Psoas muscle (tissue), 8 donors: ENCODE data around the gene KRAS. TPM values are rescaled to one million over a fixed set of nuclear protein-coding genes. Genes with fewer than 3 reads are reported as not detected.
A peak's percentile ranks its signal among the peaks of the same experiment; 100 is the strongest.

ENCODE experiments used
- ATAC-seq, 4 donors: fragments of 200-7000 bp; cut with Tn5 transposase; one replicate each; pipeline ENCODE4 v1.9.1; 2020; ENCODE audit warnings: moderate library complexity in 3 of 4, mild to moderate bottlenecking in 2 of 4
- DNase-seq, 2 donors: peaks; one replicate each; pipeline ENCODE4 v3.0.0-alpha.2; 2020
- H3K27ac ChIP-seq: fragments of 200-600 bp; one replicate; pipeline ENCODE4 v1.8.0; 2022
- H3K27me3 ChIP-seq, 3 donors: fragments of 200-600 bp in 1 of 3; one replicate each; pipeline versions ENCODE4 v1.6.1 to v1.8.0; 2013 to 2022; ENCODE audit warnings: low read length in 2 of 3, mild to moderate bottlenecking in 2 of 3, moderate library complexity in 1 of 3; ENCODE audit not compliant: insufficient read depth in 3 of 3
- H3K36me3 ChIP-seq, 2 donors: fragments of 200-600 bp in 1 of 2; one replicate each; pipeline versions ENCODE4 v1.6.1 to v1.8.0; 2013 to 2022; ENCODE audit warnings: low read depth in 1 of 2, mild to moderate bottlenecking in 1 of 2, moderate library complexity in 1 of 2; ENCODE audit not compliant: insufficient read depth in 1 of 2
- H3K4me1 ChIP-seq: fragments of 200-600 bp; one replicate; pipeline ENCODE4 v1.8.0; 2022
- H3K4me3 ChIP-seq: fragments of 200-600 bp; one replicate; pipeline ENCODE4 v1.8.0; 2022; ENCODE audit warnings: mild to moderate bottlenecking
- H3K9me3 ChIP-seq: fragments of 200-600 bp; one replicate; pipeline ENCODE4 v1.8.0; 2022
- WGBS, 3 donors: extraction: QIAGEN DNeasy Blood & Tissue Kit; methylation state at CpG; one replicate each; pipeline versions ENCODE4 v1.1.6 to v1.1.7; 2013; 5-methylcytosine and 5-hydroxymethylcytosine counted together
- intact Hi-C, 2 donors: fragments of 100-400 bp; cut with DNase I; formaldehyde crosslinking; loops; one replicate each; pipeline versions ENCODE4 v1.11.0 to v1.14.2; 2022
- polyA plus RNA-seq, 3 donors: library from polyadenylated mRNA; stranded (reverse); fragments of 200-250 nt; gene quantifications; one replicate each; pipeline ENCODE4 v1.2.3, GENCODE V29; 2013
- total RNA-seq, 4 donors: library from RNA; stranded (reverse); fragmentation: NEBNext Ultra II Directional in 2 of 4; extraction: Animal tissue kit (Norgen Biotek cat#: 25700) in 2 of 4; gene quantifications; one replicate each; pipeline versions ENCODE4 v1.2.1 to v1.2.4, GENCODE V29; 2021 to 2023
- TF ChIP-seq, protein P1 (sequence below): fragments of 200-600 bp; IDR thresholded peaks from one replicate; pipeline ENCODE4 v1.8.0; 2022; ENCODE audit warnings: antibody characterized with exemption
- donor health status: healthy with polysubstance abuse.
- donor health status: DM: no; HTN: no; CAD: no; lungs with moderate emphysema.
- donor health status: Bipolar disorder and iron deficiency.
- donor health status: healthy.
- donor health status: DM: yes; HTN: yes; CAD: no.
- donor health status: DM: no; HTN: no; CAD: no.
- donor health status: DM: no; HTN: no; CAD: no.
- donor health status: DM: yes; HTN: yes; CAD: no.

The KRAS gene
- total and polyA plus RNA-seq, 7 donors, result 5.2 to 18.0 (median 12.3) TPM

DNA sequence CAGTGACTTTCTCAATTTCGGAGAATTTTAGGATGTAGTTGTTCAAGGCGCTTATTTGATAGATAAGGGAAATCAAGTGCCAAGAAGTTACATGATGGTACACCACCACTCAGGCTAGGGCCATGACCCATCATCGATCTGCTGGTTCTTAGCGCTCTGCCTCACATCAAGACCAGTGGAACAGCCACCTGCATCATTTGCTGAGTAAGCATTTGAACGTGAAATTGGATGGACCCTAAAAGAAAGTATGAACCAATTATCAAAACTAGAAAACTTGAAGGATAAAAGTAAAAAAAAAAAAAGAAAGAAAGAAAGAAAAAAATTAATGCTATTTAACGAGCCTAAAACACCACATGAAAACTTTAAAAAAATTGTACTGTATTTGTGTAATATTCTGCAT, 27.5 kb upstream of the KRAS start:
- intact Hi-C loops, result no loop called here
- 90 to 91% (median 90%) methylated on average over 6 of the region's 6 CpGs for WGBS, 3 donors
- ATAC-seq, result no peak

DNA sequence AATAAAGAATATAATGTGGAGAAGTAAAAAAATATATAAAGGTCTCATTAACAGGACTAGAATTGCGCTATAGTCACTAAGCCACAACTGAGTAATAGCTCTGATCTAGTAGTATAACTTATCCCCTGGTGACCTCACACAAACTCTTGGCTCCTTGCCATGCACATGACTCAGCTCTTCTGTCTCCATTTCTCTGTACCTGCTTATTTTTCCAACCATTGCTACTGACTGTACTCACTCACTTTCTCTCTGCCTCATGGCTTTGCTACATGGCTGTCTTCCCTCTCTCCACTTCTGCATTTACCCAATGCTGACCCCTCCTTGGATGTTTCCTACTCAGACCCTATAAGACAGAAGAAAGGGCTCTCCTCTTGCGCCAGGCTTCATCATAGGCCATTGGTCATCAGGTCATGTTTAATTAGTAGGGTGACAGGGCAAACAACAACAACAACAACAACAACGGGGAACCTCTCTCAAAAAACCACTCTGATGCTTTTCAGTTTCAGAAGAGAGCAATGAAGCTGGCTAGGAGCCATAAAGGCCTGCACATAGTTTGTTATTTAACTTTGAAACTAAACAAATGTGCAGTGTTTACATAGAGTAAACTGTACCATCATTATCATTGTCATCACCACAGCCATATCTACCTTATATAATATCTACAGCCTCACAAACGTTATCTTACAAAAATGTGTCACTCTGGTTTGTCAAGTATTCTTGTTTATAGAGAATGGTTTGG, 25.6 kb upstream of the KRAS start:
- H3K9me3 ChIP-seq, result no peaks in the 10 kb centered on the region
- DNase-seq, result no peak
- no peak overlapping the region for H3K4me3 ChIP-seq
- ATAC-seq, result peak in 3 of 4 donors; percentile 42 to 65 (median 53)
- no peaks in the 10 kb centered on the region for H3K36me3 ChIP-seq
- H3K27ac ChIP-seq, result no peak overlapping the region
- WGBS, 3 donors, result 92 to 94% (median 93%) methylated on average over 4 of the region's 4 CpGs
- TF ChIP-seq, protein P1, sequence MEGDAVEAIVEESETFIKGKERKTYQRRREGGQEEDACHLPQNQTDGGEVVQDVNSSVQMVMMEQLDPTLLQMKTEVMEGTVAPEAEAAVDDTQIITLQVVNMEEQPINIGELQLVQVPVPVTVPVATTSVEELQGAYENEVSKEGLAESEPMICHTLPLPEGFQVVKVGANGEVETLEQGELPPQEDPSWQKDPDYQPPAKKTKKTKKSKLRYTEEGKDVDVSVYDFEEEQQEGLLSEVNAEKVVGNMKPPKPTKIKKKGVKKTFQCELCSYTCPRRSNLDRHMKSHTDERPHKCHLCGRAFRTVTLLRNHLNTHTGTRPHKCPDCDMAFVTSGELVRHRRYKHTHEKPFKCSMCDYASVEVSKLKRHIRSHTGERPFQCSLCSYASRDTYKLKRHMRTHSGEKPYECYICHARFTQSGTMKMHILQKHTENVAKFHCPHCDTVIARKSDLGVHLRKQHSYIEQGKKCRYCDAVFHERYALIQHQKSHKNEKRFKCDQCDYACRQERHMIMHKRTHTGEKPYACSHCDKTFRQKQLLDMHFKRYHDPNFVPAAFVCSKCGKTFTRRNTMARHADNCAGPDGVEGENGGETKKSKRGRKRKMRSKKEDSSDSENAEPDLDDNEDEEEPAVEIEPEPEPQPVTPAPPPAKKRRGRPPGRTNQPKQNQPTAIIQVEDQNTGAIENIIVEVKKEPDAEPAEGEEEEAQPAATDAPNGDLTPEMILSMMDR, result no peak
- intact Hi-C loops, result no loop called here
- no peaks in the 10 kb centered on the region for H3K27me3 ChIP-seq
- H3K4me1 ChIP-seq, result no peaks in the 10 kb centered on the region

More for the DNA sequence above, 27.5 kb upstream of the KRAS start:
- TF ChIP-seq, protein P1, result no peak
- no peaks in the 10 kb centered on the region for H3K4me1 ChIP-seq
- H3K27ac ChIP-seq, result no peak overlapping the region
- H3K36me3 ChIP-seq, result no peaks in the 10 kb centered on the region
- no peaks in the 10 kb centered on the region for H3K27me3 ChIP-seq
- H3K9me3 ChIP-seq, result no peaks in the 10 kb centered on the region
- H3K4me3 ChIP-seq, result no peak overlapping the region
- no peak for DNase-seq

DNA sequence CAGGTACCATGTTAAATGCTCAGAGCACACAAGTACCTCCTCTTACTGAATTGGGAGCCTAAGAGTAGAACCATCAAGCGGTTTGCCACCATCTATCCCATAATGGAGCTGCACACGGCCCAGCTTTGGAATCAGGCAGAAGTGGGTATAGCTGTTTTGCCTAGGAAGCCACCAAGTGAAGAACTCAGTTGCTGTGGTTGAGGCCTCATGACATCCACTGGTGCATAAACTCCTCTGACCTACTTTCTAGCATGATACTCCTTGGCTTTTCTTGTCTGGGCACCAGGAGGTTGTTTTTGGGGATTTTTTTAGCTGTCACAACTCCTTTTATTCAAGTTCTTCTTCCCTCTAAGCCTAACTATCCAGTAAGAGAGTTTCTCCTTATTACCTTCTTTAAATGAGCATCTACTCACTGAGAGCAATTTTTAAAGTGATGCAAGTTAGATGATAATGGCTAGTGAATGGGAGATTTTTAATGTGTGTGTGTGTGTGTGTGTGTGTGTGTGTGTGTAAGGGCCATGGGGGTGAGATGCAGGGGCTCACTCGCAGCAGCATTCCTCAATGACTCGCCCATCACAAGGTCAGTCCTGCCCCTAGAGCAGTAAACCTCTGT, 20.9 kb upstream of the KRAS start:
- DNase-seq (no peak), ATAC-seq (no peak)
- intact Hi-C loops, result no loop called here
- Histone ChIP-seq H3K4me3 (no peak overlapping the region), H3K36me3 (no peaks in the 10 kb centered on the region), H3K27ac (no peak overlapping the region), H3K4me1 (no peaks in the 10 kb centered on the region), H3K27me3 (no peaks in the 10 kb centered on the region), H3K9me3 (no peaks in the 10 kb centered on the region)
- WGBS, 3 donors, result 59 to 72% (median 71%) methylated on average over 4 of the region's 4 CpGs
- TF ChIP-seq, protein P1, result no peak

DNA sequence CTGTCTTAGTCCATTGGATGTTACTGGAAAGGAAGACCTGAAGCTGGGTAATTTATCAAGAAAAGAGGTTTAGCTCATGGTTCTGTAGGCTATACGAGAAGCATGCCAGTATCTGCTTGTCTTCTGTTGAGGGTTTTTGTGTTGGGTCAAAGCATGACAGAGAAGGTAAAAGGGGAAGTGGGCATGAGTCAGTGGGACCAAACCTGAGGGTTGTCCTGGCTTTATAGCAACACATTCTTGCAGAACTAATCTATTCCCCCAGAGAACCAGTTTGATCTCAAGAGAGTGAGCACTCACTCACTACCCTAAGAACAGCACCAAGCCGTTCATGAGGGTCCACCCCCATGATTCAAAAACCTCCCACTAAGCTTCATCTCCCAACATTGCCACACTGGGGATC, 19.0 kb upstream of the KRAS start:
- no peaks in the 10 kb centered on the region for H3K36me3 ChIP-seq
- TF ChIP-seq, protein P1, result no peak
- WGBS, 3 donors, result 74 to 90% (median 84%) methylated on average over 2 of the region's 2 CpGs
- no peaks in the 10 kb centered on the region for H3K9me3 ChIP-seq
- DNase-seq (no peak), ATAC-seq (no peak)
- H3K4me1 ChIP-seq, result no peaks in the 10 kb centered on the region
- H3K27ac ChIP-seq, result no peak overlapping the region
- H3K27me3 ChIP-seq, result no peaks in the 10 kb centered on the region
- no peak overlapping the region for H3K4me3 ChIP-seq
- intact Hi-C loops, result no loop called here
